UCSD-AML1 (cell line): Measurements from ENCODE around the gene IL1F10.

Experiments used
- DNase-seq: peaks from one replicate; lab custom pipeline; 2025; ENCODE audit not compliant: unreplicated experiment; lab: John Stamatoyannopoulos, UW

Gene IL1F10

DNA sequence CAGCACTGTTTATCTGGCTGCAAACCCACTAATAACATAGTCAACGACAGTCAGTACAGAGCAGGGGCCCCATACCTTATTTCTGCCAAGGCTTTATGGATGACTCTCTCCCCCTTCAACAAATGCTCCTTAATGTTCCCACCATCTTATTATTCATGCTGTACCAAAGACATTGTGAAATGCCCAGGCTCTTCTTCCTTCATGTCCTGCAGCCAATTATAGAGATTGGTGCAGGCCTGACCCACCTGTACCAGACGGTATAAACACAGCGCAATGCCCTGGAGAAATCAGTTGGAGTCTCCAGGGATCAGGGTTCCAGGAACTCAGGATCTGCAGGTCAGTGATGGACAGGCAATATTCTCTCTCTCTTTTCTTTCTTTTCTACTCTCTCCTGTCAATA, at the start of gene IL1F10:
TSS of gene IL1F10 (plus strand) at position 290 of the 400 bp plus-strand sequence. CDS start 4,769 bp downstream, outside the sequence.
- no peak for DNase-seq

DNA sequence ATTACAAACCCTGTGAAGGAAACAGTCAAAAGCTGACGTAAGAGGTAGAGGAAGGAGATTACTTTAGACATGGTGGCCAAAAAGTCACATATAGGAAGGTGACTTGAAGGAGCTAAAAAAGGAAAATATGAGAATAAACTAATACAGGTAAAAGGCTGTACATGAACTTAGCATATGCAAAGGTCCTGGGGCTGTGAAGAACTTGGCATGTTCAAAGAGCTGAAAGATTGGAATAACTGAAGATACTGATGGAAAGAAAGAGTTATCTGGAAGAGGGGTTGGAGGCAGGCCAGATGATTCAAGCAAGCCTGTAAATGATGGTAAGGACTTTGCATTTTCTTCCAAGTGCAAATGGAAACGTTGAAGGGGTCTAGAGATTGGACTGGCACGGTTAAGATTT, 49.3 kb upstream of the IL1F10 start:
- no peak for DNase-seq

GRCh38 chr2:113021312-113021711, 46.5 kb upstream of the IL1F10 start:
- DNase-seq: no peak

DNA sequence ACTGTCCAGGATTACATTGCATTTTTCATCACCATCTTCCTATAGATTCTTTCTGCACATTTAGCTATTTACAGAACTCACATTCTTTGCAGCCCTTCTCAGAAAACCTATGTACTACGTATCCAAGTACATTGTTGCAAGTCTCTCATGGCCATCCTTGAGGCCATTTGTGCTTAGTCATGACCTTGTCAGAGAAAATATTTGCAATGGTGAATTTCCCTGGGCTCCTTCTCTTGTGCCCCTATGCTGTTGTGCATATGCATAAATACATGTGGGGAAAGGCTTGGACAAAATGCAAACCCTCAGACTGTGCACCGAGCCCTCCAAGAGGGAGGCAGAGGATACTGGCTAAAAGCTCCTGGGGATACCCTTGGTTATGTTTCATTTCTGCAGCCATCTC, 43.0 kb upstream of the IL1F10 start:
- no peak for DNase-seq

DNA sequence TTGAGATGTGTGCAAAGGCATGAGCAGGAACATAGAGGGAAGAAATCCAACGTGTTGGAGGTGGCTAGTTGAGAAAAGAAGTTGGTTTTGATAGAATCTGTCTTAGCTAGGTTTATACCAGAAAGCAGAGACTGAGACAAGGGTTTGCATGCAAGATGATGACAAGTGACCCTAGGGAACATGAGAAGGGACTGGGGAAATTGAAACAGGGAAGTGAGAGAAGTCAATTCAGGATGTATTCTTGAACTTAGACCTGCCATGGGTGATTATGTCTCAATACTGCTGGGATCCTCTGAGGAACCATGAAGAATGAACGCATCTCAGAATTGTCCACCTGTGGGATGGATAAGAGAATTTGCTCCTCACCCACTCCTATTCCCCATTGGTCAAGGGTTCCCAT, 42.0 kb upstream of the IL1F10 start:
- no peak for DNase-seq

DNA sequence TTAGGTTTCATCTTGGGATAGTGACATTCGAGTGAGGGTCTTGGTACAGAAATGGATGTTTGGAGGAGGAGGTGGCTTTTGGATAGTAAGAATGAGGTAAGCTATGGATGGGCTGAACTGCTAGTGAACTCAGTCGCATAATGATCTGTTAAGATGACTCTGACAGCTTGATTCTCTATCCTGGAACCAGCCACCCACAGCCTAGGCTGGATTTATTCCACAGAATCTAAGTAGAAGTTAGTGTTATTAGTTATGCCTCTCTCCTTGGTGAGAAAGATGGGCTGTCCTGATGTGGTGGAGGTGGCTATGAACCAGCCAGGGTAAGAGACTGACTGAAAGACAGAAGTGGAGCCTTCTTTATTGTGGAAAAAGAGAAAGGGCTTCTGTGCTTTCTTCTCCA, 40.1 kb upstream of the IL1F10 start:
- DNase-seq: no peak

DNA sequence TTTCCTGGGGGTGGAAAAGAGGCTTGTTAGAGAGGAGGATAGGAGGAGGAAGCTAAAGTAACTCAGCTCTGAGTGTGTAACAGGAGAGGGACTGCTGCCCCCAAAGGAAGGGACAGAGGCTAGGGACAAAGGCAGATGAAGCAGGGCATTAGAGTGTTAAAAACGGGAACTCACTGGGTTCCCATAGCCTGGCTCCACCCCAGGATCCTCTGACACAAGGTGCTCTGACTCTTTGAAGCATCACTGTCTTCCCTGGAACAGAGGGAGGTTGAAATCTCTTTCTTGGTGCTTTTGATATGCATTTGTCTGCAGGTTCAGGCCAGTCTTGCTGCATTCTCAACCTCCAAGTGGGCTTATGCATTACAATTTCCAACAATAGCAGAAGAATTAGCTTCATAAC, 39.7 kb upstream of the IL1F10 start:
- DNase-seq: no peak

GRCh38 chr2:113032737-113033136, 35.0 kb upstream of the IL1F10 start:
- no peak for DNase-seq

- DNase-seq: no peak
Measured at GRCh38 chr2:113034016-113034415, 33.8 kb upstream of the IL1F10 start.

- DNase-seq: no peak
Measured at GRCh38 chr2:113036763-113037162, 31.0 kb upstream of the IL1F10 start.

DNA sequence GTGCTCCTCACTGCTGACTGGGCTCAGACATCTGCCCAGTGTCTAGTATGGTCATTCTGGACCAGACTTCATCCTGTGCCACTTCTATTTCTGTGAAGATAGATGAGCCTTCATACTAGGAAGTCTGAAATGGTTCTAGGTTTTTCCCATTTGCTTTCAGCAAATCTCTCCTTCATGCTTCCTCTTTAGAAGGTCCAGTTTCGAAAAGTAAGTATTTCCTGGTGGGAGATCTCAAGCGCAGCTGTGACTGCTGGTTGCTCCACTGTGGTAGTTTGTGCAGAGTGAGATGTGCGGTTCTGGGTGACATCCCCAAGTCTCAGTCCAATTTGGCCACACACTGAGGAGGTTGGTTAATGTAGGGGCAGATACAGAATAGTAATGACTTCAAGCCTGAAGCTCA, 29.5 kb upstream of the IL1F10 start:
- DNase-seq: no peak

DNA sequence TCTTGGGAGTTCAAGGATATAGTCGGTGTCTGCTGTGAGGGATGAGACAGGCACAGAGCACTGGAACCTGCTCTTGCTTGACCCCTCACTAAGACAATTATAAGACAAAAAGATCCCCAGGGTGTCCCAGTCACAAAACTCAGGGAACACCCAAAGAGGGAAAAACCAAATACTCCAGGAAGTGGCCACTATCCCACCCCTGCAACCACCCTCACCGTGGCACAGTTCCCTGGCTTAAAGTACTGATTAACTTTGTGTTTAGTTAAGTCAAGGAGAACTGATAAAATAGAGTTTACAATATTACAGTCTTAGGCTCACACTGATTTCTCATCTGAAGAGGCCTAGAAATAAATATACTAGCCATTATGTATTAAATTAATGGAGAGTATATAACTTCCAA, 28.6 kb upstream of the IL1F10 start:
- DNase-seq: no peak

DNA sequence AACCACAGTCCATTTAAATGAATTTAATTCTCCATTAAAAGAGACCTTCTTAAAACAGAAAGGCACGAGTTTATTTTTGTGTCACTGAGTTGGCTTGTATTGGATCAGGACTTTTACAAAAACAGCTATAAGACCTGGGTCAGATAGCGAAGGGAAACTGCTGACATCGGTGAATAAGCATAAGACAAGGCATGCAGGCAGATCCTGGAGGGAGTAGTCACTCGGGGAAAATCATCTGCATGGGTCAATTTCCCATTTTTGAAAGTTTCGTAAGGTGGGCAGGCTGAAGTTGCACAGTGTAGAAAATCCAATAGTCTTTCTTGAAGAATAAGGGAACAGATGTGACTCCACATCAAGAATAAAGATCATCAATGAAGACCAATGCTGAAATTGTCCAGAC, 28.1 kb upstream of the IL1F10 start:
- no peak for DNase-seq

GRCh38 chr2:113041871-113042270, 25.9 kb upstream of the IL1F10 start:
- no peak for DNase-seq

DNA sequence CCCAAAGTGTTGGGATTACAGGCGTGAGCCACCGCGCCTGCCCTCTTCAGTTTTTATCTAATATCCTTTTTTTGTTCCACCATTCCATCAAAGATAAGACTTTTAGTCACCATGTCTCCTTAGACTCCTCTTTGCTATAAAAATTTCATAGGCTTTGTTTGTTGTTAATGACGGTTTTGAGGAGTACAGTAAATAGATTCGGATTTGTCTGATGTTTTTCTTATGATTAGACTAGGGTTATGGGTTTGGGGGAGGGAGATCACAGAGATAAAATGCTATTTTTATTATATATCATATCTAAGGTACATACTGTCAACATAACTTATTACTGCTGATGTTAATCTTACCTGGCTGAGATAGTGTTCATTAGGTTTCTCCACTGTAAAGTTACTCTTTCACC, 21.3 kb upstream of the IL1F10 start:
- DNase-seq: no peak

GRCh38 chr2:113050921-113051895, 16.6 kb upstream of the IL1F10 start:
- no peak for DNase-seq

DNA sequence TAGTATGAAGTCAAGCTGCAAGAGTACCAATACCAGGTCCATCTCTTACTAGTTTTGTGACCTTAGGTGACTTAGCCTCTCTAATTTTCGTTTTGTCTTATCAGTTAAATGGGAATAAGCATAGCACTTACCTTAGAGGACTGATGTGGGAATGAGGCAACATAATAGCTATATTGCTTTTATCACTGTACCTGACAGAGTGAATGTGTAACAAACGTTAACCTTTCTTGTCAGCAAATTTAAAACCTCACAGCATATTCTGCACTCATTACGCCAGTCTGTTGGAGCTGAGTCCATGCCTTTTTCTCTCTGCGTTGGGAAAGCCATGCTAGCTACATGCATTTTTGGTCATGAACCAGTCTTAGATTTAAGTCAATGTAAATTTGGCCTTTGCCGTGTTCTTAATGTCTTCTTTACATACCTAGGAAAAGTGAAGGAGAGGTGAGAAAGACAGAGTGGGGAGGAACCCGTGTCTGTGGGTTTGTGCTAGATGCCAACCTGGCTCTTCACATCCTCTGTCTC, 15.3 kb upstream of the IL1F10 start, which contains the start of gene IL36B:
TSS of gene IL36B (minus strand) at position 472 of the 522 bp plus-strand sequence.
- no peak for DNase-seq

DNA sequence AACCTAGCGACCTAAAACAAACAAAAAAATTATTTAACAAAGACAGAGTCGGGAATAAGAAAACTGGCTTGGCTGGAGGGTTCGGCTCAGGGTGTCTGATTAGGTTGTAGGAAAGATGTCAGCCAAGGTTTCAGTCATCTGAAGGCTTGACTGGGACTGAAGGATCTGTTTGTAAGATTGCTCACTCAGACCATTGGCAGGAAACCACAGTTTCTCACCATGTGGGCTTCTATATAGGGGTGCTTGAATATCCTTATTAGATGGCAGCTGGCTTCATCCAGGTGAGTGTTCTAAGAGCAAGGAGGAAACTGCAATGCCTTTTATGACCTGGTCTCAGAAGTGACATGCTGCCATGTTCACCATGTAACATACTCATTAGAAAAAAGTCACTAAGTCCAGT, 14.1 kb upstream of the IL1F10 start:
- DNase-seq: no peak

- DNase-seq: no peak
Measured at GRCh38 chr2:113054066-113054465, 13.7 kb upstream of the IL1F10 start.

- no peak for DNase-seq
Measured at GRCh38 chr2:113056521-113056920, 11.2 kb upstream of the IL1F10 start.

GRCh38 chr2:113057117-113057516, 10.7 kb upstream of the IL1F10 start:
- no peak for DNase-seq

DNA sequence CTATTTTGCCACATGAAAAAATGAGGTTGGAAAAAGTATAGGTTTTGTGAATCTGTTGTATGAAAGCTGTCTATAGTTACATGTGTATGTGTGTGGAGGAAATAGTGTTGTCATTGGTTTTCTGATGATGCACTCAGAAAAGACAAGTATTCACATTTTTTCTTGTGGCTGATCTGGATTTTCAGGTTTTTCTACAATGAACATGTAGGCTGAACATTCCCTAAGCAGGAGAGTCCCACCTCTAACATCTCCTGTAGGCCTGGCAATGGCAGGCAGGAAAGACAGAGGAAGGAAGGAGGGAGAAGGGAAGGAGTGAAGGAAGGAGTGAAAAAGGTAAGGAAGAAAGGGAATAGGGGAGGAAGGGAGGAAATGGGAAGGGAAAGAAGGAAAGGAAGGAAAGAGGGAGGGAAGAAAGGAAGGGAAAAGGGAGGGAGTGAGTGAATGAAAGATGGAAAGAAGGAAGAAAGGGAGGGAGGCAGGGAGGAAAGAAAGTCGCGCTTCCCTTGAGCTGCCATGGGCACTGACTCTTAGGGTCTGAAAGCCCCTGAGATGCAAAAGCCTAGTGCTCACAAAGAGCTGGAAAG, 9.3 kb upstream of the IL1F10 start:
- DNase-seq: no peak
